Right renal cortex interstitium (tissue), 3 donors: ENCODE measurements around the gene MEIOC. TPM values are rescaled to one million over a fixed set of nuclear protein-coding genes. Genes with fewer than 3 reads are reported as not detected.
"Not testable (repeated sequence)": the region's sequence is repeated elsewhere in the genome, so short reads cannot be mapped to it uniquely, and the experiment has no call there.

Experiments used
- DNase-seq, 3 donors: peaks; one replicate each; pipeline ENCODE4 v3.0.0-alpha.2; 2013; ENCODE audit warnings: low read depth in 3 of 3, low spot score in 2 of 3
- polyA plus RNA-seq, 3 donors: library from polyadenylated mRNA; unstranded; fragments of 120-200 nt; gene quantifications; one replicate each; pipeline ENCODE4 v1.2.1, GENCODE V29; 2013; ENCODE audit not compliant: insufficient read length in 3 of 3

Gene MEIOC
- polyA plus RNA-seq, 3 donors, result 2.0 to 2.6 (median 2.1) TPM

GRCh38 chr17:44700288-44700687 is 44.0 kb downstream of the MEIOC start:
- DNase-seq, result not testable (repeated sequence)

GRCh38 chr17:44707755-44708400 is 51.6 kb downstream of the MEIOC start:
- no peak for DNase-seq

- peak; percentile 89 to 91 (median 90) for DNase-seq
Measured at GRCh38 chr17:44708401-44709263, 52.4 kb downstream of the MEIOC start, which contains the start of gene DBF4B. DBF4B (plus strand) TSS chr17:44708665; CDS start chr17:44708821, 156 bp downstream.

GRCh38 chr17:44719444-44719843 is 63.2 kb downstream of the MEIOC start:
- no peak for DNase-seq

- no peak for DNase-seq
Measured at GRCh38 chr17:44722254-44722653, 66.0 kb downstream of the MEIOC start.

Other genes with a start within 250 kb of the MEIOC start
- 10 to 100 TPM; 38.3 to 45.8 (median 42.3) TPM for gene GPATCH8, start 153.1 kb upstream of the MEIOC start, polyA plus RNA-seq
- gene FZD2, start 99.0 kb upstream of the MEIOC start, polyA plus RNA-seq, result 10 to 100 TPM; 23.3 to 32.7 (median 26.1) TPM
- gene CCDC43, start 33.3 kb downstream of the MEIOC start, polyA plus RNA-seq, result 10 to 100 TPM; 35.6 to 38.5 (median 37.4) TPM
- 1 to 10 TPM; 8.3 to 9.3 (median 8.9) TPM for gene DBF4B, start 52.2 kb downstream of the MEIOC start, polyA plus RNA-seq
- 1 to 10 TPM; 1.6 to 2.0 (median 1.7) TPM for gene ADAM11, start 102.5 kb downstream of the MEIOC start, polyA plus RNA-seq
- 10 to 100 TPM; 23.0 to 23.8 (median 23.4) TPM for gene GJC1, start 173.8 kb downstream of the MEIOC start, polyA plus RNA-seq
- 1 to 10 TPM; 1.9 to 2.0 (median 2.0) TPM for gene HIGD1B, start 191.4 kb downstream of the MEIOC start, polyA plus RNA-seq
- gene EFTUD2, start 243.0 kb downstream of the MEIOC start, polyA plus RNA-seq, result 100 to 1,000 TPM; 124 to 134 (median 133) TPM